M059J (cell line): ENCODE results near the gene HGS. TPM values are rescaled to one million over a fixed set of nuclear protein-coding genes. Genes with fewer than 3 reads are reported as not detected.
A peak's percentile ranks its signal among the peaks of the same experiment; 100 is the strongest.

Experiments
- DNase-seq: peaks from one replicate; pipeline ENCODE4 v3.0.0-alpha.2; 2012; ENCODE audit warnings: low read depth
- total RNA-seq: library from RNA; depleted of rRNA; stranded (reverse); fragments of >200 nt; shearing (Covaris generic); gene quantifications from 2 replicates; pipeline ENCODE4 v1.2.3, GENCODE V29; 2014

HGS gene
- total RNA-seq, 1 experiment from 2014 or later, result 101 TPM

- no peak for DNase-seq
Observed at GRCh38 chr17:81655378-81656117, 28.3 kb upstream of the HGS start.

GRCh38 chr17:81656118-81656743, 27.6 kb upstream of the HGS start, which contains the start of gene PDE6G:
PDE6G (minus strand) TSS chr17:81656542; CDS start chr17:81653305, 3,237 bp downstream.
- DNase-seq, result no peak

GRCh38 chr17:81656835-81657234, 27.0 kb upstream of the HGS start:
- no peak for DNase-seq

- no peak for DNase-seq
Observed at GRCh38 chr17:81659038-81659437, 24.8 kb upstream of the HGS start.

GRCh38 chr17:81660441-81660840, 23.4 kb upstream of the HGS start:
- no peak for DNase-seq

GRCh38 chr17:81662002-81662401, 21.8 kb upstream of the HGS start:
- no peak for DNase-seq

- DNase-seq, result no peak
Observed at GRCh38 chr17:81664051-81664470, 19.8 kb upstream of the HGS start.

- peak; percentile 18 for DNase-seq
Observed at GRCh38 chr17:81665205-81666091, 18.4 kb upstream of the HGS start.

GRCh38 chr17:81666092-81666341, 17.8 kb upstream of the HGS start:
- DNase-seq, result peak; percentile 29

- DNase-seq, result peak; percentile 94
Observed at GRCh38 chr17:81666342-81667191, 17.2 kb upstream of the HGS start, which contains the start of the genes CCDC137 and OXLD1. CCDC137 (plus strand) TSS chr17:81666737; CDS start chr17:81666767, 30 bp downstream. OXLD1 (minus strand) TSS chr17:81666605; CDS start chr17:81666577, 28 bp downstream.

GRCh38 chr17:81667754-81668153, 16.1 kb upstream of the HGS start:
- DNase-seq, result no peak

GRCh38 chr17:81672504-81672903, 11.3 kb upstream of the HGS start:
- no peak for DNase-seq

GRCh38 chr17:81672954-81673353, 10.9 kb upstream of the HGS start:
- no peak for DNase-seq

- no peak for DNase-seq
Observed at GRCh38 chr17:81673561-81674258, 10.1 kb upstream of the HGS start.

- DNase-seq, result peak; percentile 32
Observed at GRCh38 chr17:81675515-81676221, 8.1 kb upstream of the HGS start.

GRCh38 chr17:81676906-81677305, 6.9 kb upstream of the HGS start:
- no peak for DNase-seq

- DNase-seq, result no peak
Observed at GRCh38 chr17:81680150-81680549, 3.7 kb upstream of the HGS start.

GRCh38 chr17:81681672-81682071, 2.1 kb upstream of the HGS start:
- DNase-seq, result no peak

GRCh38 chr17:81682565-81683207, 1.1 kb upstream of the HGS start:
- no peak for DNase-seq

- DNase-seq, result no peak
Observed at GRCh38 chr17:81683208-81683583, 615 bp upstream of the HGS start.
